ENCODE data around the gene CAV1. TPM values are rescaled to one million over a fixed set of nuclear protein-coding genes. Genes with fewer than 3 reads are reported as not detected.

The CAV1 gene
- polyA plus RNA-seq, 1 donor from 2014 or later, result not detected

GRCh38 chr7:116607299-116607698 lies 82.5 kb downstream of the CAV1 start:
- H3K9me3 ChIP-seq (ENCODE audit: low read length), result no peaks in the 10 kb centered on the region
- H3K4me3 ChIP-seq (ENCODE audit: low read length), result no peak overlapping the region
- TF ChIP-seq CTCF (IDR thresholded peaks at IDR 0.05; ENCODE audit: poor library complexity, severe bottlenecking), result no peak
- TF ChIP-seq MXI1 (conservative IDR thresholded peaks at IDR 0.05; ENCODE audit: poor library complexity, severe bottlenecking), result no peak
- TF ChIP-seq RAD21 (conservative IDR thresholded peaks at IDR 0.05), result no peak
- TF ChIP-seq EP300 (conservative IDR thresholded peaks at IDR 0.05; ENCODE audit: poor library complexity, severe bottlenecking), result no peak
- no peak for TF ChIP-seq REST (IDR thresholded peaks at IDR 0.05; ENCODE audit: borderline replicate concordance)
- TF ChIP-seq TAF1 (IDR thresholded peaks at IDR 0.05; ENCODE audit: low read depth), result no peak
- no peak for TF ChIP-seq SMC3 (conservative IDR thresholded peaks at IDR 0.05; ENCODE audit: poor library complexity)

GRCh38 chr7:116610210-116610609 lies 85.4 kb downstream of the CAV1 start:
- Histone ChIP-seq H3K9ac (ENCODE audit: low read length) (no peak overlapping the region), H3K9me3 (ENCODE audit: low read length) (no peaks in the 10 kb centered on the region), H3K4me2 (ENCODE audit: low read length) (no peak overlapping the region), H3K36me3 (ENCODE audit: insufficient read depth, low read length) (no peaks in the 10 kb centered on the region), H3K27me3 (ENCODE audit: insufficient read depth, low read depth, low read length) (no peaks in the 10 kb centered on the region), H3F3A (ENCODE audit: insufficient read depth, low read length, poor library complexity, severe bottlenecking) (no peaks in the 10 kb centered on the region), H3K9me2 (ENCODE audit: insufficient read depth, low read length) (no peaks in the 10 kb centered on the region), H3K4me3 (ENCODE audit: low read length) (no peak overlapping the region), H2AFZ (ENCODE audit: low read depth, low read length) (no peak overlapping the region), H3K79me2 (replicated peaks; ENCODE audit: insufficient read depth, low read length) (no peaks in the 10 kb centered on the region), H4K20me1 (ENCODE audit: insufficient read depth) (no peaks in the 10 kb centered on the region), H3K27ac (ENCODE audit: low read length) (no peak overlapping the region)
- no peak for TF ChIP-seq SMC3 (conservative IDR thresholded peaks at IDR 0.05; ENCODE audit: poor library complexity)
- TF ChIP-seq CTCF (IDR thresholded peaks at IDR 0.05; ENCODE audit: poor library complexity, severe bottlenecking), result no peak
- TF ChIP-seq TAF1 (IDR thresholded peaks at IDR 0.05; ENCODE audit: low read depth), result no peak
- TF ChIP-seq MXI1 (conservative IDR thresholded peaks at IDR 0.05; ENCODE audit: poor library complexity, severe bottlenecking), result no peak
- no peak for TF ChIP-seq RAD21 (conservative IDR thresholded peaks at IDR 0.05)
- no peak for TF ChIP-seq EZH2 (IDR thresholded peaks at IDR 0.05; ENCODE audit: borderline replicate concordance, insufficient read depth, low read length, poor library complexity, severe bottlenecking)

More at GRCh38 chr7:116607299-116607698, 82.5 kb downstream of the CAV1 start:
- H3K9ac ChIP-seq (ENCODE audit: low read length), result no peak overlapping the region
- no peaks in the 10 kb centered on the region for H3K36me3 ChIP-seq (ENCODE audit: insufficient read depth, low read length)
- no peak overlapping the region for H3K27ac ChIP-seq (ENCODE audit: low read length)
- H4K20me1 ChIP-seq (ENCODE audit: insufficient read depth), result no peaks in the 10 kb centered on the region
- H3F3A ChIP-seq (ENCODE audit: insufficient read depth, low read length, poor library complexity, severe bottlenecking), result no peaks in the 10 kb centered on the region
- H3K4me2 ChIP-seq (ENCODE audit: low read length), result no peak overlapping the region
- H3K27me3 ChIP-seq (ENCODE audit: insufficient read depth, low read depth, low read length), result no peaks in the 10 kb centered on the region
- H2AFZ ChIP-seq (ENCODE audit: low read depth, low read length), result no peak overlapping the region
- no peaks in the 10 kb centered on the region for H3K9me2 ChIP-seq (ENCODE audit: insufficient read depth, low read length)
- H3K79me2 ChIP-seq (replicated peaks; ENCODE audit: insufficient read depth, low read length), result no peaks in the 10 kb centered on the region
